GM20000 (cell line): ENCODE results near the gene SOWAHA.

Experiments
- DNase-seq: peaks from one replicate; pipeline ENCODE4 v3.0.0; 2012; ENCODE audit warnings: low spot score
- CTCF ChIP-seq: IDR thresholded peaks from 2 replicates; pipeline ENCODE4 v1.5.1; 2012; ENCODE audit warnings: mild to moderate bottlenecking, control low read depth; ENCODE audit errors: extremely low read depth, missing control alignments

SOWAHA gene

GRCh38 chr5:132812781-132813598 lies at the start of gene SOWAHA:
Gene SOWAHA, plus strand, starts transcription at chr5:132813302. Its CDS starts 320 bp downstream, at chr5:132813622.
- DNase-seq: no peak
- TF ChIP-seq CTCF: no peak

- TF ChIP-seq CTCF: no peak
- no peak for DNase-seq
These were observed 49.1 kb upstream of the SOWAHA start for GRCh38 chr5:132764051-132764450.

GRCh38 chr5:132764671-132765238 lies 48.3 kb upstream of the SOWAHA start:
- no peak for TF ChIP-seq CTCF
- no peak for DNase-seq

GRCh38 chr5:132765311-132766019 lies 47.6 kb upstream of the SOWAHA start:
- no peak for DNase-seq
- TF ChIP-seq CTCF: no peak

- no peak for DNase-seq
- no peak for TF ChIP-seq CTCF
These were observed 46.9 kb upstream of the SOWAHA start for GRCh38 chr5:132766020-132766805.

GRCh38 chr5:132766806-132767055 lies 46.4 kb upstream of the SOWAHA start:
- TF ChIP-seq CTCF: no peak
- DNase-seq: no peak

- DNase-seq: no peak
- no peak for TF ChIP-seq CTCF
These were observed 46.0 kb upstream of the SOWAHA start for GRCh38 chr5:132767150-132767549.
